Neuronal stem cell (in vitro differentiated cells): Measurements from ENCODE around the gene QRICH1.
A peak's percentile ranks its signal among the peaks of the same experiment; 100 is the strongest.

Experiments used
- DNase-seq: peaks from one replicate; pipeline ENCODE4 v3.0.0-alpha.2; 2013; ENCODE audit warnings: low spot score
- H2AFZ ChIP-seq: one replicate; pipeline ENCODE4 v1.6.1; 2013; ENCODE audit warnings: mild to moderate bottlenecking, low read length, inconsistent platforms
- H2AK5ac ChIP-seq: 2 replicates; pipeline ENCODE4 v1.6.1; 2013; ENCODE audit warnings: low read depth, mild to moderate bottlenecking, inconsistent platforms, low read length, moderate library complexity, mixed read lengths
- H2BK120ac ChIP-seq: 2 replicates; pipeline ENCODE4 v1.6.1; 2013; ENCODE audit warnings: low read depth, mild to moderate bottlenecking, inconsistent platforms, low read length, moderate library complexity, mixed read lengths
- H2BK12ac ChIP-seq: one replicate; pipeline ENCODE4 v1.6.1; 2013; ENCODE audit warnings: low read length, inconsistent platforms
- H2BK15ac ChIP-seq: 2 replicates; pipeline ENCODE4 v1.6.1; 2013; ENCODE audit warnings: mild to moderate bottlenecking, low read length, inconsistent platforms, mixed read lengths
- H2BK5ac ChIP-seq: one replicate; pipeline ENCODE4 v1.6.1; 2013; ENCODE audit warnings: inconsistent platforms, mild to moderate bottlenecking, low read length, moderate library complexity
- H3K14ac ChIP-seq: one replicate; pipeline ENCODE4 v1.6.1; 2013; ENCODE audit warnings: low read length, inconsistent platforms
- H3K18ac ChIP-seq: 2 replicates; pipeline ENCODE4 v1.6.1; 2013; ENCODE audit warnings: low read length, inconsistent platforms
- H3K23ac ChIP-seq: 2 replicates; pipeline ENCODE4 v1.6.1; 2013; ENCODE audit warnings: low read depth, mild to moderate bottlenecking, mixed read lengths, low read length, inconsistent platforms; ENCODE audit not compliant: poor library complexity
- H3K27ac ChIP-seq: replicated peaks from 3 replicates; pipeline ENCODE4 v1.5.1; 2013; ENCODE audit warnings: low read length, inconsistent platforms
- H3K27me3 ChIP-seq, 3 experiments: 2 replicates each; pipeline ENCODE4 v1.6.1; 2013; ENCODE audit warnings: low read length in 3 of 3, mild to moderate bottlenecking in 2 of 3, inconsistent platforms in 1 of 3, low read depth in 1 of 3, mixed read lengths in 1 of 3, moderate library complexity in 1 of 3; ENCODE audit not compliant: control insufficient read depth in 3 of 3, insufficient read depth in 3 of 3
- H3K36me3 ChIP-seq, 2 donors: replicated peaks in 1 of 2; 2 replicates each; pipeline ENCODE4 v1.6.1; 2013; ENCODE audit warnings: low read length in 2 of 2; ENCODE audit not compliant: control insufficient read depth in 2 of 2, insufficient read depth in 2 of 2
- H3K4ac ChIP-seq: 2 replicates; pipeline ENCODE4 v1.6.1; 2013; ENCODE audit warnings: inconsistent platforms, mild to moderate bottlenecking, low read length, moderate library complexity
- H3K4me1 ChIP-seq, 2 donors: 1 replicate in 1 of 2; 2 replicates in 1 of 2; pipeline ENCODE4 v1.6.1; 2013; ENCODE audit warnings: low read length in 2 of 2, low read depth in 1 of 2; ENCODE audit not compliant: control insufficient read depth in 2 of 2, insufficient read depth in 1 of 2
- H3K4me2 ChIP-seq: one replicate; pipeline ENCODE4 v1.6.1; 2013; ENCODE audit warnings: mild to moderate bottlenecking, low read length, inconsistent platforms; ENCODE audit not compliant: insufficient read depth, poor library complexity, severe bottlenecking
- H3K4me3 ChIP-seq, 2 donors: 2 replicates each; pipeline ENCODE4 v1.5.1; 2013; ENCODE audit warnings: low read length in 2 of 2, mild to moderate bottlenecking in 2 of 2, inconsistent platforms in 1 of 2, moderate library complexity in 1 of 2
- H3K79me1 ChIP-seq: one replicate; pipeline ENCODE4 v1.6.1; 2013; ENCODE audit warnings: low read depth, mild to moderate bottlenecking, inconsistent platforms, low read length, moderate library complexity
- H3K9ac ChIP-seq: one replicate; pipeline ENCODE4 v1.6.1; 2013; ENCODE audit warnings: mild to moderate bottlenecking, low read depth, low read length, inconsistent platforms; ENCODE audit not compliant: poor library complexity
- H3K9me3 ChIP-seq, 2 donors: replicated peaks in 1 of 2; 2 replicates each; pipeline versions ENCODE3 to v1.6.1; 2013; ENCODE audit warnings: low read length in 2 of 2, mild to moderate bottlenecking in 2 of 2, inconsistent platforms in 1 of 2, low read depth in 1 of 2, mixed read lengths in 1 of 2, moderate library complexity in 1 of 2; ENCODE audit not compliant: control insufficient read depth in 2 of 2, insufficient read depth in 1 of 2
- H4K8ac ChIP-seq: one replicate; pipeline ENCODE4 v1.6.1; 2013; ENCODE audit warnings: low read depth, mild to moderate bottlenecking, inconsistent platforms, low read length, moderate library complexity
- H4K91ac ChIP-seq: one replicate; pipeline ENCODE4 v1.6.1; 2013; ENCODE audit warnings: low read length, low read depth, mild to moderate bottlenecking, inconsistent platforms; ENCODE audit not compliant: poor library complexity
- WGBS, 2 donors: extraction: QIAGEN DNeasy Blood & Tissue Kit; methylation state at CpG; one replicate each; pipeline ENCODE4 v1.1.7; 2013; ENCODE audit warnings: missing lambda C conversion rate in 2 of 2, mixed read lengths in 1 of 2; ENCODE audit not compliant: insufficient read length in 2 of 2, insufficient replicate concordance in 1 of 2; ENCODE audit errors: extremely low coverage in 2 of 2; 5-methylcytosine and 5-hydroxymethylcytosine counted together

The QRICH1 gene

DNA sequence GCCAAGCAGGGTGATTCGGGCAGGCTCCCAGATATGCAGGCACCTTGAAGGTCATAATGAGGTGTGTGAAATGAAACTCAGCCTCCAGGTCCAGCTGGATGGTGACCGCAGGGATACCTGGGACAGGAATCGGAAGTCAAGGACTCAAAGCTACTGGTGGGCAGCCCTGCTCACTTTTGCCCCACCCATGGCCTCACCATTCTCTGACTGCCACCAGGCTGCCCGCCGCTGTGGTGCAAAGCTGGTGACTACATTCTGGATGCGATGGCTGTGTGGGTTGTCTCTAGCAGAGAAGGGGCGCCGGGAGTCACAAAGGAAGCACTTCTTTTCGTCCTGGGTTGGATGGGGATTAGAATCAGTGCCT, 38.2 kb upstream of the QRICH1 start:
- Histone ChIP-seq H3K18ac (peak overlapping the region; percentile 89), H3K23ac (no peak overlapping the region), H2AK5ac (peak overlapping the region; percentile 36), H3K4ac (no peak overlapping the region), H2AFZ (no peak overlapping the region), H3K9me3 (no peaks in the 10 kb centered on the region), H2BK12ac (no peak overlapping the region), H2BK15ac (no peak overlapping the region), H3K27me3 (no peaks in the 10 kb centered on the region), H3K79me1 (peaks cover 3% of the 10 kb centered on the region), H3K14ac (no peak overlapping the region), H3K4me3 (peak overlapping the region; percentile 79 to 83), H3K36me3 (peaks cover 14 to 17% of the 10 kb centered on the region in 2 donors), H3K9ac (peak overlapping the region; percentile 95), H3K27ac (no peak overlapping the region), H4K91ac (no peak overlapping the region), H3K4me2 (peak overlapping the region; percentile 95), H3K4me1 (peaks cover 4 to 7% of the 10 kb centered on the region in 2 donors), H2BK120ac (no peak overlapping the region), H2BK5ac (peak overlapping the region; percentile 33), H4K8ac (no peak overlapping the region)
- no peak for DNase-seq
- WGBS, 2 donors = no CpG with 5 or more reads among the region's 9 CpGs

- H3K4ac ChIP-seq = no peak overlapping the region
- peak overlapping the region; percentile 82 for H2AK5ac ChIP-seq
- DNase-seq = no peak
- no peak overlapping the region for H3K23ac ChIP-seq
- WGBS, 2 donors = no CpG with 5 or more reads among the region's 6 CpGs
- peak overlapping the region; percentile 95 for H3K9ac ChIP-seq
- H3K9me3 ChIP-seq = no peaks in the 10 kb centered on the region
- H3K18ac ChIP-seq = no peak overlapping the region
- no peak overlapping the region for H3K14ac ChIP-seq
- H3K27me3 ChIP-seq = no peaks in the 10 kb centered on the region
- no peak overlapping the region for H3K27ac ChIP-seq
- H2BK120ac ChIP-seq = no peak overlapping the region
- no peak overlapping the region for H4K8ac ChIP-seq
- peaks cover 3% of the 10 kb centered on the region for H3K79me1 ChIP-seq
- no peak overlapping the region for H2BK12ac ChIP-seq
- H3K4me3 ChIP-seq = peak overlapping the region; percentile 40 to 79
- H4K91ac ChIP-seq = no peak overlapping the region
- H3K4me2 ChIP-seq = peak overlapping the region; percentile 27
- H2BK15ac ChIP-seq = no peak overlapping the region
- peak overlapping the region; percentile 21 for H2BK5ac ChIP-seq
- peaks cover 14 to 17% of the 10 kb centered on the region in 2 donors for H3K36me3 ChIP-seq
- peaks cover 4 to 7% of the 10 kb centered on the region in 2 donors for H3K4me1 ChIP-seq
- H2AFZ ChIP-seq = no peak overlapping the region
These were observed 37.7 kb upstream of the QRICH1 start for GRCh38 chr3:49131576-49131975.

- H4K91ac ChIP-seq = no peak overlapping the region
- H3K36me3 ChIP-seq = peaks cover 16 to 17% of the 10 kb centered on the region in 2 donors
- DNase-seq = no peak
- peaks cover 4 to 7% of the 10 kb centered on the region in 2 donors for H3K4me1 ChIP-seq
- no peak overlapping the region for H3K4me3 ChIP-seq
- no peak overlapping the region for H2BK12ac ChIP-seq
- peak overlapping the region; percentile 3 for H2BK15ac ChIP-seq
- H3K14ac ChIP-seq = no peak overlapping the region
- no peaks in the 10 kb centered on the region for H3K27me3 ChIP-seq
- no peak overlapping the region for H2BK120ac ChIP-seq
- H2BK5ac ChIP-seq = peak overlapping the region; percentile 21
- WGBS, 2 donors = no CpG with 5 or more reads among the region's 12 CpGs
- no peak overlapping the region for H3K4ac ChIP-seq
- no peak overlapping the region for H3K23ac ChIP-seq
- peak overlapping the region; percentile 45 for H3K9ac ChIP-seq
- peak overlapping the region; percentile 82 for H2AK5ac ChIP-seq
- peaks cover 3% of the 10 kb centered on the region for H3K79me1 ChIP-seq
- H3K27ac ChIP-seq = no peak overlapping the region
- no peak overlapping the region for H3K18ac ChIP-seq
- H3K9me3 ChIP-seq = no peaks in the 10 kb centered on the region
- no peak overlapping the region for H3K4me2 ChIP-seq
- H2AFZ ChIP-seq = no peak overlapping the region
- H4K8ac ChIP-seq = no peak overlapping the region
These were observed 37.2 kb upstream of the QRICH1 start for GRCh38 chr3:49131040-49131439.

GRCh38 chr3:49124991-49125670, 31.3 kb upstream of the QRICH1 start:
- Histone ChIP-seq H2BK15ac (no peak overlapping the region), H3K27me3 (no peaks in the 10 kb centered on the region), H2BK12ac (no peak overlapping the region), H3K4ac (no peak overlapping the region), H3K27ac (no peak overlapping the region), H3K18ac (no peak overlapping the region), H3K4me1 (peaks cover 2% of the 10 kb centered on the region in 2 donors), H3K36me3 (peaks cover 41 to 46% of the 10 kb centered on the region in 2 donors), H3K4me3 (no peak overlapping the region), H2BK5ac (no peak overlapping the region), H2BK120ac (no peak overlapping the region), H2AK5ac (no peak overlapping the region), H3K9ac (peak overlapping the region; percentile 3), H4K91ac (no peak overlapping the region), H4K8ac (no peak overlapping the region), H3K79me1 (peaks cover 4% of the 10 kb centered on the region), H3K4me2 (no peak overlapping the region), H3K14ac (no peak overlapping the region), H2AFZ (no peak overlapping the region), H3K9me3 (peaks cover 0 to 1% of the 10 kb centered on the region in 2 donors), H3K23ac (no peak overlapping the region)
- no peak for DNase-seq
- no CpG with 5 or more reads among the region's 14 CpGs for WGBS, 2 donors
